IMR-90 (cell line): ENCODE measurements around the gene FANCD2. TPM values are rescaled to one million over a fixed set of nuclear protein-coding genes. Genes with fewer than 3 reads are reported as not detected.
"Not testable (repeated sequence)": the region's sequence is repeated elsewhere in the genome, so short reads cannot be mapped to it uniquely, and the experiment has no call there.

Experiments used
- ATAC-seq: fragments of 200-7000 bp; cut with Tn5 transposase; 2 replicates; pipeline ENCODE4 v1.9.1; 2020; ENCODE audit warnings: low read depth, mild to moderate bottlenecking, moderate library complexity
- BruUV-seq: library from RNA; stranded (reverse); fragments of 400-500 nt; replicated peaks from 2 replicates; lab custom pipeline; 2021; lab: Mats Ljungman, UMichigan
- CTCF ChIA-PET: fragments of 300-600 bp; formaldehyde crosslinking; extraction: SDS; loops from one replicate; lab custom pipeline; 2021; ENCODE audit warnings: antibody characterized with exemption; lab: Yijun Ruan, JAX
- POLR2A ChIA-PET: fragments of 300-600 bp; sonication (Branson Sonifier 250); formaldehyde crosslinking; loops from one replicate; lab custom pipeline; 2022; ENCODE audit warnings: antibody characterized with exemption; ENCODE audit not compliant: unreplicated experiment; lab: Charles Lee
- DNase-seq: peaks from one replicate; pipeline ENCODE4 v3.0.0; 2013
- H2AFZ ChIP-seq: replicated peaks from 2 replicates; pipeline ENCODE3; 2013; ENCODE audit warnings: low read length, mild to moderate bottlenecking; ENCODE audit not compliant: poor library complexity
- H2AK5ac ChIP-seq: 2 replicates; pipeline ENCODE4 v1.6.1; 2013; ENCODE audit warnings: low read depth, low read length, inconsistent platforms
- H2AK9ac ChIP-seq: replicated peaks from 2 replicates; pipeline ENCODE3; 2013; ENCODE audit warnings: mild to moderate bottlenecking, low read depth, low read length, moderate library complexity; ENCODE audit not compliant: poor library complexity
- H2BK120ac ChIP-seq: 2 replicates; pipeline ENCODE4 v1.6.1; 2013; ENCODE audit warnings: low read depth, low read length, inconsistent platforms
- H2BK15ac ChIP-seq: 3 replicates; pipeline ENCODE4 v1.6.1; 2013; ENCODE audit warnings: low read depth, low read length, inconsistent platforms
- H2BK20ac ChIP-seq: 2 replicates; pipeline ENCODE4 v1.6.1; 2013; ENCODE audit warnings: low read depth, mild to moderate bottlenecking, inconsistent platforms, low read length, moderate library complexity
- H2BK5ac ChIP-seq: 2 replicates; pipeline ENCODE4 v1.6.1; 2013; ENCODE audit warnings: mild to moderate bottlenecking, low read depth, low read length, inconsistent platforms; ENCODE audit not compliant: poor library complexity, severe bottlenecking
- H3K14ac ChIP-seq: replicated peaks from 2 replicates; pipeline ENCODE4 v1.6.1; 2013; ENCODE audit warnings: low read depth, low read length, inconsistent platforms
- H3K18ac ChIP-seq: 2 replicates; pipeline ENCODE4 v1.6.1; 2013; ENCODE audit warnings: low read depth, low read length, control low read depth
- H3K23ac ChIP-seq: 2 replicates; pipeline ENCODE4 v1.6.1; 2013; ENCODE audit warnings: low read depth, low read length, inconsistent platforms
- H3K27ac ChIP-seq: 2 replicates; pipeline ENCODE4 v1.5.1; 2013; ENCODE audit warnings: mild to moderate bottlenecking, control low read depth, low read length; ENCODE audit not compliant: insufficient read depth
- H3K27me3 ChIP-seq: 2 replicates; pipeline ENCODE4 v1.6.1; 2013; ENCODE audit warnings: low read length; ENCODE audit not compliant: control insufficient read depth, insufficient read depth
- H3K36me3 ChIP-seq: 2 replicates; pipeline ENCODE4 v1.6.1; 2013; ENCODE audit warnings: low read length, mixed read lengths; ENCODE audit not compliant: control insufficient read depth, insufficient read depth
- H3K4ac ChIP-seq: 2 replicates; pipeline ENCODE4 v1.6.1; 2013; ENCODE audit warnings: low read depth, low read length, inconsistent platforms
- H3K4me1 ChIP-seq: 2 replicates; pipeline ENCODE4 v1.6.1; 2013; ENCODE audit warnings: low read length, mixed read lengths; ENCODE audit not compliant: control insufficient read depth, insufficient read depth
- H3K4me2 ChIP-seq: 2 replicates; pipeline ENCODE4 v1.6.1; 2013; ENCODE audit warnings: low read depth, mild to moderate bottlenecking, control low read depth, low read length, moderate library complexity
- H3K4me3 ChIP-seq: 2 replicates; pipeline ENCODE4 v1.5.1; 2013; ENCODE audit warnings: low read depth, mild to moderate bottlenecking, control low read depth, low read length, moderate library complexity; ENCODE audit not compliant: insufficient read depth
- H3K56ac ChIP-seq: 2 replicates; pipeline ENCODE4 v1.6.1; 2013; ENCODE audit warnings: low read length, inconsistent platforms; ENCODE audit not compliant: insufficient read depth; ENCODE audit errors: extremely low read depth
- H3K79me1 ChIP-seq, 2 experiments: 2 replicates each; pipeline ENCODE4 v1.6.1; 2013; ENCODE audit warnings: low read length in 2 of 2, inconsistent platforms in 1 of 2, low read depth in 1 of 2
- H3K9ac ChIP-seq: 2 replicates; pipeline ENCODE4 v1.6.1; 2013; ENCODE audit warnings: low read depth, low read length, control low read depth
- H3K9me1 ChIP-seq: 2 replicates; pipeline ENCODE4 v1.6.1; 2013; ENCODE audit warnings: low read length, inconsistent platforms; ENCODE audit not compliant: insufficient read depth
- H3K9me3 ChIP-seq: 2 replicates; pipeline ENCODE4 v1.6.1; 2013; ENCODE audit warnings: low read length; ENCODE audit not compliant: control insufficient read depth, insufficient read depth
- H4K20me1 ChIP-seq: 2 replicates; pipeline ENCODE4 v1.6.1; 2013; ENCODE audit warnings: low read length, inconsistent platforms; ENCODE audit not compliant: insufficient read depth
- H4K5ac ChIP-seq: 2 replicates; pipeline ENCODE4 v1.6.1; 2013; ENCODE audit warnings: mild to moderate bottlenecking, low read depth, low read length, control low read depth
- H4K8ac ChIP-seq, 2 experiments: 2 replicates each; pipeline ENCODE4 v1.6.1; 2013; ENCODE audit warnings: low read depth in 2 of 2, low read length in 2 of 2, control low read depth in 1 of 2, inconsistent platforms in 1 of 2
- H4K91ac ChIP-seq: 2 replicates; pipeline ENCODE4 v1.6.1; 2013; ENCODE audit warnings: low read depth, low read length, inconsistent platforms; ENCODE audit not compliant: insufficient read depth
- WGBS, 2 experiments: methylation state at CpG; one replicate each; pipeline versions ENCODE4 v1.1.5 to v1.1.7; 2013; ENCODE audit warnings: missing lambda C conversion rate in 2 of 2; ENCODE audit not compliant: insufficient read length in 1 of 2; ENCODE audit errors: extremely low coverage in 2 of 2; 5-methylcytosine and 5-hydroxymethylcytosine counted together
- dilution Hi-C: fragments of 300-500 bp; cut with HindIII; formaldehyde crosslinking; loops from one replicate; pipeline ENCODE4 v1.14.3; 2018; ENCODE audit warnings: low sequenced_read_pairs; ENCODE audit not compliant: unreplicated experiment
- in situ Hi-C: fragments of 300-500 bp; cut with MboI; formaldehyde crosslinking; loops from 3 replicates; pipeline ENCODE4 v1.14.3; 2019; ENCODE audit warnings: low sequenced_read_pairs, inconsistent platforms, mixed read lengths
- intact Hi-C: fragments of 100-400 bp; cut with micrococcal nuclease; formaldehyde crosslinking; loops from 2 replicates; pipeline ENCODE4 v1.10.0; 2022
- polyA plus RNA-seq, 3 experiments: library from polyadenylated mRNA; depleted of rRNA; stranded (reverse); fragments of >200 nt; gene quantifications; 2 replicates each; pipeline ENCODE4 v1.2.3, GENCODE V29; 2012; ENCODE audit warnings: low replicate concordance in 1 of 3
- total RNA-seq: library from RNA; depleted of rRNA; stranded (reverse); fragments of >200 nt; gene quantifications from 2 replicates; pipeline ENCODE4 v1.2.3, GENCODE V29; 2012

The FANCD2 gene
- total and polyA plus RNA-seq, 2 of the 4 experiments (the other 2 are of a cell fraction), result 8.9 to 19.7 TPM

GRCh38 chr3:10070077-10070476 is 43.8 kb downstream of the FANCD2 start:
- no CpG with 5 or more reads among the region's 33 CpGs for WGBS, 2 experiments

More at GRCh38 chr3:10070077-10070476, 43.8 kb downstream of the FANCD2 start:
- H3K18ac ChIP-seq, H2AK5ac ChIP-seq, H3K4ac ChIP-seq, POLR2A ChIA-PET, in situ Hi-C loops, dilution Hi-C loops, H4K20me1 ChIP-seq, H2BK15ac ChIP-seq, H3K4me1 ChIP-seq, H4K5ac ChIP-seq, H2BK20ac ChIP-seq, H2AFZ ChIP-seq, CTCF ChIA-PET, DNase-seq, H3K27me3 ChIP-seq, H3K9me1 ChIP-seq, intact Hi-C loops, H3K56ac ChIP-seq, H3K79me1 ChIP-seq, H2AK9ac ChIP-seq, H3K9ac ChIP-seq, H3K36me3 ChIP-seq, H3K14ac ChIP-seq, H2BK5ac ChIP-seq, H3K27ac ChIP-seq, H3K23ac ChIP-seq, H3K4me2 ChIP-seq, BruUV-seq, H3K9me3 ChIP-seq, H4K8ac ChIP-seq, H2BK120ac ChIP-seq, H4K91ac ChIP-seq, ATAC-seq, H3K4me3 ChIP-seq: not testable (repeated sequence)
